Fibroblast of lung (primary cell): ENCODE data around the gene ZNF584. TPM values are rescaled to one million over a fixed set of nuclear protein-coding genes. Genes with fewer than 3 reads are reported as not detected.

Source experiments
- DNase-seq, 2 donors: peaks; one replicate each; pipeline versions ENCODE4 v3.0.0 to v3.0.0-alpha.2; 2010; ENCODE audit warnings: low read depth in 2 of 2
- H2AFZ ChIP-seq: 2 replicates; pipeline ENCODE4 v1.5.1; 2012; ENCODE audit warnings: low read length, control low read depth, inconsistent platforms
- H3K27ac ChIP-seq: 2 replicates; pipeline ENCODE4 v1.5.1; 2011; ENCODE audit warnings: low read length, control low read depth; ENCODE audit not compliant: insufficient read depth
- H3K27me3 ChIP-seq: 2 replicates; pipeline ENCODE4 v1.5.1; 2011; ENCODE audit warnings: mild to moderate bottlenecking, low read length; ENCODE audit not compliant: control insufficient read depth, insufficient read depth
- H3K36me3 ChIP-seq: 2 replicates; pipeline ENCODE4 v1.5.1; 2011; ENCODE audit warnings: low read length; ENCODE audit not compliant: control insufficient read depth, insufficient read depth
- H3K4me1 ChIP-seq: 2 replicates; pipeline ENCODE4 v1.5.1; 2011; ENCODE audit warnings: low read length; ENCODE audit not compliant: control insufficient read depth, insufficient read depth; ENCODE audit errors: extremely low read depth
- H3K4me2 ChIP-seq: 2 replicates; pipeline ENCODE4 v1.5.1; 2011; ENCODE audit warnings: low read length, control low read depth; ENCODE audit not compliant: insufficient read depth; ENCODE audit errors: extremely low read depth
- H3K4me3 ChIP-seq, 4 experiments: fragments of 200-600 bp in 1 of 4; sonication (generic) in 1 of 4; replicated peaks in 1 of 4; 2 replicates each; pipeline ENCODE4 v1.5.1; 2011 to 2016; ENCODE audit warnings: low read length in 4 of 4, low read depth in 3 of 4, mild to moderate bottlenecking in 3 of 4, control low read depth in 2 of 4, inconsistent platforms in 1 of 4, mixed read lengths in 1 of 4; ENCODE audit not compliant: insufficient read depth in 1 of 4; ENCODE audit errors: control extremely low read depth in 1 of 4
- H3K79me2 ChIP-seq: 2 replicates; pipeline ENCODE4 v1.5.1; 2012; ENCODE audit warnings: mild to moderate bottlenecking, low read length, inconsistent platforms; ENCODE audit not compliant: control insufficient read depth, insufficient read depth
- H3K9ac ChIP-seq: 2 replicates; pipeline ENCODE4 v1.5.1; 2011; ENCODE audit warnings: mild to moderate bottlenecking, low read length, control low read depth; ENCODE audit not compliant: insufficient read depth
- H3K9me3 ChIP-seq: 2 replicates; pipeline ENCODE4 v1.5.1; 2012; ENCODE audit warnings: low read depth, low read length; ENCODE audit not compliant: control insufficient read depth, insufficient read depth
- H4K20me1 ChIP-seq: 2 replicates; pipeline ENCODE4 v1.5.1; 2011; ENCODE audit warnings: low read length; ENCODE audit not compliant: control insufficient read depth, insufficient read depth; ENCODE audit errors: extremely low read depth
- CTCF ChIP-seq, 2 donors: IDR thresholded peaks in 1 of 2; conservative IDR thresholded peaks in 1 of 2; 1 replicate in 1 of 2; 2 replicates in 1 of 2; pipeline ENCODE4 v1.5.1; 2011 to 2012; ENCODE audit warnings: low read length in 2 of 2, control low read depth in 1 of 2, inconsistent platforms in 1 of 2, low read depth in 1 of 2, mild to moderate bottlenecking in 1 of 2
- EZH2 ChIP-seq: IDR thresholded peaks from 2 replicates; pipeline ENCODE4 v1.5.1; 2012; ENCODE audit warnings: low read length, control low read depth, mild to moderate bottlenecking; ENCODE audit errors: missing control alignments
- polyA plus RNA-seq, 2 donors: library from polyadenylated mRNA; depleted of rRNA in 1 of 2; stranded (reverse) in 1 of 2; unstranded in 1 of 2; fragments of >200 nt; gene quantifications; 2 replicates each; pipeline ENCODE4 v1.2.1, GENCODE V29; 2011 to 2012; ENCODE audit warnings: missing spikeins in 1 of 2
- total RNA-seq: library from RNA; depleted of rRNA; stranded (reverse); fragments of >200 nt; gene quantifications from 2 replicates; pipeline ENCODE4 v1.2.1, GENCODE V29; 2014

The ZNF584 gene
- total and polyA plus RNA-seq, 2 donors (not counting 1 experiment from before 2014, with no cell fraction given), result 11.7 to 18.8 TPM

GRCh38 chr19:58396691-58397532 lies 11.5 kb upstream of the ZNF584 start:
- Histone ChIP-seq H2AFZ (no peak overlapping the region), H3K4me2 (no peak overlapping the region), H3K4me1 (peaks cover 4% of the 10 kb centered on the region), H4K20me1 (no peaks in the 10 kb centered on the region), H3K9ac (no peak overlapping the region), H3K79me2 (peaks cover 3% of the 10 kb centered on the region), H3K9me3 (no peaks in the 10 kb centered on the region), H3K36me3 (peaks cover 21% of the 10 kb centered on the region), H3K27me3 (no peaks in the 10 kb centered on the region), H3K27ac (no peak overlapping the region), H3K4me3 (no peak overlapping the region)
- no peak for TF ChIP-seq CTCF (conservative IDR thresholded peaks at IDR 0.05 in 1 of 2, IDR thresholded peaks at IDR 0.05 in 1 of 2; ENCODE audit: low read depth in 1 of 2, low read length in 2 of 2)
- TF ChIP-seq EZH2, result no peak
- no peak for DNase-seq

GRCh38 chr19:58397533-58398037 lies 10.9 kb upstream of the ZNF584 start:
- no peak for DNase-seq
- Histone ChIP-seq H3K4me1 (peaks cover 4% of the 10 kb centered on the region), H3K4me2 (no peak overlapping the region), H3K9me3 (no peaks in the 10 kb centered on the region), H3K9ac (no peak overlapping the region), H3K36me3 (peaks cover 21% of the 10 kb centered on the region), H3K27me3 (no peaks in the 10 kb centered on the region), H3K4me3 (no peak overlapping the region), H3K27ac (no peak overlapping the region), H4K20me1 (no peaks in the 10 kb centered on the region), H2AFZ (no peak overlapping the region), H3K79me2 (peaks cover 3% of the 10 kb centered on the region)
- no peak for TF ChIP-seq EZH2
- no peak for TF ChIP-seq CTCF (conservative IDR thresholded peaks at IDR 0.05 in 1 of 2, IDR thresholded peaks at IDR 0.05 in 1 of 2; ENCODE audit: low read depth in 1 of 2, low read length in 2 of 2)

DNA sequence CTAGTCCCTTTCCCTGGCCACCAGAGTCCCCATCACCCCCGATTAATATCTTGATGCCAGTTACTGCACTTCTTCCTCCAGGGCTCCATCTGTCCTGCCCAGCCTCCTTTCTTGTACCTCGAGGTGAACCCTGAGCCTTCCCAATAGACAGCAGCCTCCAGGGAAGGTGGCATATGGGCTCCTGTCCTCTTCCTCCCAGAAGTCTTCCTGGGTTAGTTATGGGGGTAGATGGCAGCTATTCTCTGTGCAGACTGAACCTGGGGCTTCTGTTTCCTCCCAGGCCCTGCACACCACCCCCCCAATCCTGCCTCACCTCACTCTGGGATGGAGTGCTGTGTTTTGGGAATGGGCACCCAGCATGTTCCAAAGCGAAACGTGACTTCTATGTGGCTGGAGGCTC lies 10.4 kb upstream of the ZNF584 start:
- Histone ChIP-seq H3K36me3 (peaks cover 16% of the 10 kb centered on the region), H3K4me1 (peaks cover 4% of the 10 kb centered on the region), H3K4me3 (no peak overlapping the region), H3K4me2 (no peak overlapping the region), H2AFZ (no peak overlapping the region), H3K27ac (no peak overlapping the region), H3K9me3 (no peaks in the 10 kb centered on the region), H3K79me2 (no peaks in the 10 kb centered on the region), H3K9ac (no peak overlapping the region), H4K20me1 (no peaks in the 10 kb centered on the region), H3K27me3 (no peaks in the 10 kb centered on the region)
- no peak for TF ChIP-seq EZH2
- no peak for TF ChIP-seq CTCF (conservative IDR thresholded peaks at IDR 0.05 in 1 of 2, IDR thresholded peaks at IDR 0.05 in 1 of 2; ENCODE audit: low read depth in 1 of 2, low read length in 2 of 2)
- no peak for DNase-seq
